ENCODE data around the gene PSMD7. TPM values are rescaled to one million over a fixed set of nuclear protein-coding genes. Genes with fewer than 3 reads are reported as not detected.

The PSMD7 gene
- total and polyA plus RNA-seq, 2 experiments from 2014 or later = 116 to 165 TPM

- Histone ChIP-seq H3K27ac (ENCODE audit: low read depth) (no peak overlapping the region), H3K27me3 (ENCODE audit: insufficient read depth) (no peaks in the 10 kb centered on the region), H4K20me1 (replicated peaks; ENCODE audit: insufficient read depth) (no peaks in the 10 kb centered on the region), H2AFZ (no peak overlapping the region), H3K4me3 (no peak overlapping the region), H3F3A (replicated peaks; ENCODE audit: low read depth) (no peaks in the 10 kb centered on the region), H3K9me2 (ENCODE audit: insufficient read depth) (no peaks in the 10 kb centered on the region), H3K4me2 (no peak overlapping the region), H3K36me3 (ENCODE audit: insufficient read depth) (0 out of 2 replicates have a peak, but pooled peaks cover 6% of the 10 kb centered on the region), H3K4me1 (ENCODE audit: insufficient read depth) (peaks cover under 1% of the 10 kb centered on the region; the same call in 1 of the 2 replicates), H3K79me2 (replicated peaks; ENCODE audit: insufficient read depth) (no peaks in the 10 kb centered on the region)
- H3K4me3 Mint-ChIP-seq = no peak overlapping the region
- H3K9me3 Mint-ChIP-seq = peaks cover 8% of the 10 kb centered on the region
- H3K4me1 Mint-ChIP-seq = peaks cover 23% of the 10 kb centered on the region
- H3K27me3 Mint-ChIP-seq (ENCODE audit: insufficient read depth, low read depth, poor library complexity) = peaks cover 5% of the 10 kb centered on the region
- no peak overlapping the region for H3K27ac Mint-ChIP-seq
- DNase-seq (ENCODE audit: low spot score) = peak; percentile 37
- no peak for TF ChIP-seq EZH2 (IDR thresholded peaks at IDR 0.05; ENCODE audit: low read depth, unreplicated experiment)
- no peak for TF ChIP-seq POLR2AphosphoS5 (IDR thresholded peaks at IDR 0.05; ENCODE audit: low read depth)
- TF ChIP-seq CTCF (conservative IDR thresholded peaks at IDR 0.05; ENCODE audit: low read depth in 2 of 2) = no peak
- no peak for TF ChIP-seq CREB1 (CRISPR knock-in tag; IDR thresholded peaks at IDR 0.05; ENCODE audit: low read depth)
- TF ChIP-seq, protein P1, sequence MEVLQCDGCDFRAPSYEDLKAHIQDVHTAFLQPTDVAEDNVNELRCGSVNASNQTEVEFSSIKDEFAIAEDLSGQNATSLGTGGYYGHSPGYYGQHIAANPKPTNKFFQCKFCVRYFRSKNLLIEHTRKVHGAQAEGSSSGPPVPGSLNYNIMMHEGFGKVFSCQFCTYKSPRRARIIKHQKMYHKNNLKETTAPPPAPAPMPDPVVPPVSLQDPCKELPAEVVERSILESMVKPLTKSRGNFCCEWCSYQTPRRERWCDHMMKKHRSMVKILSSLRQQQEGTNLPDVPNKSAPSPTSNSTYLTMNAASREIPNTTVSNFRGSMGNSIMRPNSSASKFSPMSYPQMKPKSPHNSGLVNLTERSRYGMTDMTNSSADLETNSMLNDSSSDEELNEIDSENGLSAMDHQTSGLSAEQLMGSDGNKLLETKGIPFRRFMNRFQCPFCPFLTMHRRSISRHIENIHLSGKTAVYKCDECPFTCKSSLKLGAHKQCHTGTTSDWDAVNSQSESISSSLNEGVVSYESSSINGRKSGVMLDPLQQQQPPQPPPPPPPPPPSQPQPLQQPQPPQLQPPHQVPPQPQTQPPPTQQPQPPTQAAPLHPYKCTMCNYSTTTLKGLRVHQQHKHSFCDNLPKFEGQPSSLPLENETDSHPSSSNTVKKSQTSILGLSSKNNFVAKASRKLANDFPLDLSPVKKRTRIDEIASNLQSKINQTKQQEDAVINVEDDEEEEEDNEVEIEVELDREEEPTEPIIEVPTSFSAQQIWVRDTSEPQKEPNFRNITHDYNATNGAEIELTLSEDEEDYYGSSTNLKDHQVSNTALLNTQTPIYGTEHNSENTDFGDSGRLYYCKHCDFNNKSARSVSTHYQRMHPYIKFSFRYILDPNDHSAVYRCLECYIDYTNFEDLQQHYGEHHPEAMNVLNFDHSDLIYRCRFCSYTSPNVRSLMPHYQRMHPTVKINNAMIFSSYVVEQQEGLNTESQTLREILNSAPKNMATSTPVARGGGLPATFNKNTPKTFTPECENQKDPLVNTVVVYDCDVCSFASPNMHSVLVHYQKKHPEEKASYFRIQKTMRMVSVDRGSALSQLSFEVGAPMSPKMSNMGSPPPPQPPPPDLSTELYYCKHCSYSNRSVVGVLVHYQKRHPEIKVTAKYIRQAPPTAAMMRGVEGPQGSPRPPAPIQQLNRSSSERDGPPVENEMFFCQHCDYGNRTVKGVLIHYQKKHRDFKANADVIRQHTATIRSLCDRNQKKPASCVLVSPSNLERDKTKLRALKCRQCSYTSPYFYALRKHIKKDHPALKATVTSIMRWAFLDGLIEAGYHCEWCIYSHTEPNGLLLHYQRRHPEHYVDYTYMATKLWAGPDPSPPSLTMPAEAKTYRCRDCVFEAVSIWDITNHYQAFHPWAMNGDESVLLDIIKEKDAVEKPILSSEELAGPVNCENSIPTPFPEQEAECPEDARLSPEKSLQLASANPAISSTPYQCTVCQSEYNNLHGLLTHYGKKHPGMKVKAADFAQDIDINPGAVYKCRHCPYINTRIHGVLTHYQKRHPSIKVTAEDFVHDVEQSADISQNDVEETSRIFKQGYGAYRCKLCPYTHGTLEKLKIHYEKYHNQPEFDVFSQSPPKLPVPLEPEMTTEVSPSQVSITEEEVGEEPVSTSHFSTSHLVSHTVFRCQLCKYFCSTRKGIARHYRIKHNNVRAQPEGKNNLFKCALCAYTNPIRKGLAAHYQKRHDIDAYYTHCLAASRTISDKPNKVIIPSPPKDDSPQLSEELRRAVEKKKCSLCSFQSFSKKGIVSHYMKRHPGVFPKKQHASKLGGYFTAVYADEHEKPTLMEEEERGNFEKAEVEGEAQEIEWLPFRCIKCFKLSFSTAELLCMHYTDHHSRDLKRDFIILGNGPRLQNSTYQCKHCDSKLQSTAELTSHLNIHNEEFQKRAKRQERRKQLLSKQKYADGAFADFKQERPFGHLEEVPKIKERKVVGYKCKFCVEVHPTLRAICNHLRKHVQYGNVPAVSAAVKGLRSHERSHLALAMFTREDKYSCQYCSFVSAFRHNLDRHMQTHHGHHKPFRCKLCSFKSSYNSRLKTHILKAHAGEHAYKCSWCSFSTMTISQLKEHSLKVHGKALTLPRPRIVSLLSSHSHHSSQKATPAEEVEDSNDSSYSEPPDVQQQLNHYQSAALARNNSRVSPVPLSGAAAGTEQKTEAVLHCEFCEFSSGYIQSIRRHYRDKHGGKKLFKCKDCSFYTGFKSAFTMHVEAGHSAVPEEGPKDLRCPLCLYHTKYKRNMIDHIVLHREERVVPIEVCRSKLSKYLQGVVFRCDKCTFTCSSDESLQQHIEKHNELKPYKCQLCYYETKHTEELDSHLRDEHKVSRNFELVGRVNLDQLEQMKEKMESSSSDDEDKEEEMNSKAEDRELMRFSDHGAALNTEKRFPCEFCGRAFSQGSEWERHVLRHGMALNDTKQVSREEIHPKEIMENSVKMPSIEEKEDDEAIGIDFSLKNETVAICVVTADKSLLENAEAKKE (CRISPR knock-in tag; IDR thresholded peaks at IDR 0.05) = no peak
- no peak for TF ChIP-seq REST (IDR thresholded peaks at IDR 0.05; ENCODE audit: unreplicated experiment)
- TF ChIP-seq STAT1 (IDR thresholded peaks at IDR 0.05; ENCODE audit: unreplicated experiment) = no peak
- TF ChIP-seq ZNF114 (CRISPR knock-in tag; IDR thresholded peaks at IDR 0.05) = no peak
- no peak for TF ChIP-seq EZH2phosphoT487 (IDR thresholded peaks at IDR 0.05; ENCODE audit: unreplicated experiment)
- no peak for TF ChIP-seq ZNF331 (CRISPR knock-in tag; IDR thresholded peaks at IDR 0.05; ENCODE audit: low read depth)
- no peak for TF ChIP-seq JUNB (IDR thresholded peaks at IDR 0.05; ENCODE audit: unreplicated experiment)
- no peak for TF ChIP-seq NANOG (IDR thresholded peaks at IDR 0.05; ENCODE audit: borderline replicate concordance)
- TF ChIP-seq, protein P2, sequence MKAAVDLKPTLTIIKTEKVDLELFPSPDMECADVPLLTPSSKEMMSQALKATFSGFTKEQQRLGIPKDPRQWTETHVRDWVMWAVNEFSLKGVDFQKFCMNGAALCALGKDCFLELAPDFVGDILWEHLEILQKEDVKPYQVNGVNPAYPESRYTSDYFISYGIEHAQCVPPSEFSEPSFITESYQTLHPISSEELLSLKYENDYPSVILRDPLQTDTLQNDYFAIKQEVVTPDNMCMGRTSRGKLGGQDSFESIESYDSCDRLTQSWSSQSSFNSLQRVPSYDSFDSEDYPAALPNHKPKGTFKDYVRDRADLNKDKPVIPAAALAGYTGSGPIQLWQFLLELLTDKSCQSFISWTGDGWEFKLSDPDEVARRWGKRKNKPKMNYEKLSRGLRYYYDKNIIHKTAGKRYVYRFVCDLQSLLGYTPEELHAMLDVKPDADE (IDR thresholded peaks at IDR 0.05) = no peak
- 0 out of 3 replicates have a peak, but pooled peaks cover 3% of the 10 kb centered on the region for H3K36me3 Mint-ChIP-seq (ENCODE audit: low read depth)
- ATAC-seq = peak; percentile 73
Measured at GRCh38 chr16:74281300-74281699, 15.3 kb upstream of the PSMD7 start.

All from GM23338 (cell line).